NB4 (cell line): ENCODE measurements around the gene MRPS14.

ENCODE experiments used
- MYC ChIP-seq: IDR thresholded peaks from 2 replicates; pipeline ENCODE4 v1.6.1; 2011; ENCODE audit warnings: low read depth, low read length
- POLR2A ChIP-seq: IDR thresholded peaks from 2 replicates; pipeline ENCODE4 v1.6.1; 2011; ENCODE audit warnings: mild to moderate bottlenecking; ENCODE audit not compliant: insufficient read length; ENCODE audit errors: extremely low read depth
- TF ChIP-seq, protein P1 (sequence below): IDR thresholded peaks from one replicate; pipeline ENCODE4 v1.5.1; 2012; ENCODE audit warnings: low read depth, low read length

- TF ChIP-seq, protein P1, sequence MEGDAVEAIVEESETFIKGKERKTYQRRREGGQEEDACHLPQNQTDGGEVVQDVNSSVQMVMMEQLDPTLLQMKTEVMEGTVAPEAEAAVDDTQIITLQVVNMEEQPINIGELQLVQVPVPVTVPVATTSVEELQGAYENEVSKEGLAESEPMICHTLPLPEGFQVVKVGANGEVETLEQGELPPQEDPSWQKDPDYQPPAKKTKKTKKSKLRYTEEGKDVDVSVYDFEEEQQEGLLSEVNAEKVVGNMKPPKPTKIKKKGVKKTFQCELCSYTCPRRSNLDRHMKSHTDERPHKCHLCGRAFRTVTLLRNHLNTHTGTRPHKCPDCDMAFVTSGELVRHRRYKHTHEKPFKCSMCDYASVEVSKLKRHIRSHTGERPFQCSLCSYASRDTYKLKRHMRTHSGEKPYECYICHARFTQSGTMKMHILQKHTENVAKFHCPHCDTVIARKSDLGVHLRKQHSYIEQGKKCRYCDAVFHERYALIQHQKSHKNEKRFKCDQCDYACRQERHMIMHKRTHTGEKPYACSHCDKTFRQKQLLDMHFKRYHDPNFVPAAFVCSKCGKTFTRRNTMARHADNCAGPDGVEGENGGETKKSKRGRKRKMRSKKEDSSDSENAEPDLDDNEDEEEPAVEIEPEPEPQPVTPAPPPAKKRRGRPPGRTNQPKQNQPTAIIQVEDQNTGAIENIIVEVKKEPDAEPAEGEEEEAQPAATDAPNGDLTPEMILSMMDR: no peak
- no peak for TF ChIP-seq POLR2A
- TF ChIP-seq MYC: no peak
Observed at GRCh38 chr1:175062339-175062738, 39.1 kb upstream of the MRPS14 start.
